ENCODE measurements around the gene FNDC3B.

GRCh38 chr3:172296975-172297332, 257.6 kb downstream of the FNDC3B start:
- TF ChIP-seq, protein P1, sequence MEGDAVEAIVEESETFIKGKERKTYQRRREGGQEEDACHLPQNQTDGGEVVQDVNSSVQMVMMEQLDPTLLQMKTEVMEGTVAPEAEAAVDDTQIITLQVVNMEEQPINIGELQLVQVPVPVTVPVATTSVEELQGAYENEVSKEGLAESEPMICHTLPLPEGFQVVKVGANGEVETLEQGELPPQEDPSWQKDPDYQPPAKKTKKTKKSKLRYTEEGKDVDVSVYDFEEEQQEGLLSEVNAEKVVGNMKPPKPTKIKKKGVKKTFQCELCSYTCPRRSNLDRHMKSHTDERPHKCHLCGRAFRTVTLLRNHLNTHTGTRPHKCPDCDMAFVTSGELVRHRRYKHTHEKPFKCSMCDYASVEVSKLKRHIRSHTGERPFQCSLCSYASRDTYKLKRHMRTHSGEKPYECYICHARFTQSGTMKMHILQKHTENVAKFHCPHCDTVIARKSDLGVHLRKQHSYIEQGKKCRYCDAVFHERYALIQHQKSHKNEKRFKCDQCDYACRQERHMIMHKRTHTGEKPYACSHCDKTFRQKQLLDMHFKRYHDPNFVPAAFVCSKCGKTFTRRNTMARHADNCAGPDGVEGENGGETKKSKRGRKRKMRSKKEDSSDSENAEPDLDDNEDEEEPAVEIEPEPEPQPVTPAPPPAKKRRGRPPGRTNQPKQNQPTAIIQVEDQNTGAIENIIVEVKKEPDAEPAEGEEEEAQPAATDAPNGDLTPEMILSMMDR (IDR thresholded peaks at IDR 0.05): no peak
- TF ChIP-seq ZFX (IDR thresholded peaks at IDR 0.05; ENCODE audit: borderline replicate concordance): no peak
